ENCODE data around the gene PLXNA3. TPM values are rescaled to one million over a fixed set of nuclear protein-coding genes. Genes with fewer than 3 reads are reported as not detected.

The PLXNA3 gene
- total RNA-seq, 1 donor from 2014 or later = 135 TPM

- Mint-ChIP-seq H3K27me3 (no peaks in the 10 kb centered on the region), H3K4me1 (ENCODE audit: low read depth) (no peaks in the 10 kb centered on the region), H3K9me3 (ENCODE audit: low read depth) (no peaks in the 10 kb centered on the region), H3K36me3 (ENCODE audit: insufficient read depth) (peaks cover 7% of the 10 kb centered on the region), H3K4me3 (ENCODE audit: low read depth) (no peak overlapping the region), H3K27ac (no peak overlapping the region)
- TF ChIP-seq CTCF (IDR thresholded peaks at IDR 0.05; ENCODE audit: unreplicated experiment) = no peak
- no peak for DNase-seq (ENCODE audit: low spot score, unreplicated experiment)
Observed at GRCh38 chrX:154465601-154466000, 7.5 kb downstream of the PLXNA3 start.

DNA sequence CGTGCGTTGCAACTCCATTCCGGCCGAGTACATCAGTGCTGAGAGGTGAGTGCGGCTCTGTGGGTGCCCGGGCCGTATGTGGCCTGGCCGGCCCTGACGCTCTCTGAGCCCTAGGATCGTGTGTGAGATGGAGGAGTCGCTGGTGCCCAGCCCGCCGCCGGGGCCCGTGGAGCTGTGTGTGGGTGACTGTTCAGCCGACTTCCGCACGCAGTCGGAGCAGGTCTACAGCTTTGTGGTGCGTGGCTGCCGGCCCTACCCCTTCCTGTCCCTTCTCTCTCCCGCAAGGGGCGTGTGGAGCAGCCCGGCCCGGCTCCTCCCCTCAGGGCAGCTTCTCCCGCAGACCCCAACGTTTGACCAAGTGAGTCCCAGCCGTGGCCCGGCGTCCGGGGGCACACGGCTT, 8.0 kb downstream of the PLXNA3 start:
- no peak for DNase-seq (ENCODE audit: low spot score, unreplicated experiment)
- Mint-ChIP-seq H3K9me3 (ENCODE audit: low read depth) (no peaks in the 10 kb centered on the region), H3K27me3 (no peaks in the 10 kb centered on the region), H3K27ac (no peak overlapping the region), H3K36me3 (ENCODE audit: insufficient read depth) (peaks cover 6% of the 10 kb centered on the region), H3K4me1 (ENCODE audit: low read depth) (no peaks in the 10 kb centered on the region), H3K4me3 (ENCODE audit: low read depth) (no peak overlapping the region)
- no peak for TF ChIP-seq CTCF (IDR thresholded peaks at IDR 0.05; ENCODE audit: unreplicated experiment)

DNA sequence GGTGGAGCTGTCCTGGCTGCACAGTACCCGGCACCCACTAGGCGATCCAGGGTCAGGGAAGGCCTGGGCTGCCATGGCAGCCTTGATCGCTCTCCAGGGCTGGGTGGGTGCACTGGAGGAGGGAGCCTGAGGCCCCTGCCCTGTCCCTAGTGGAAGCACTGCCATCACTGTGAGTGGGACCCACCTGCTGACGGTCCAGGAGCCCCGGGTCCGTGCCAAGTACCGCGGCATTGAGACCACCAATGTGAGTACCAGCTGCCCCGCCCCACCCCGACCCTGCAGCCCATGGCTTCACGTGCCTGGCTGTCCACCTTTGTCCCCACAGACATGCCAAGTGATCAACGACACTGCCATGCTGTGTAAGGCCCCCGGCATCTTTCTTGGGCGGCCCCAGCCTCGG, 8.8 kb downstream of the PLXNA3 start:
- no peaks in the 10 kb centered on the region for H3K4me1 Mint-ChIP-seq (ENCODE audit: low read depth)

DNA sequence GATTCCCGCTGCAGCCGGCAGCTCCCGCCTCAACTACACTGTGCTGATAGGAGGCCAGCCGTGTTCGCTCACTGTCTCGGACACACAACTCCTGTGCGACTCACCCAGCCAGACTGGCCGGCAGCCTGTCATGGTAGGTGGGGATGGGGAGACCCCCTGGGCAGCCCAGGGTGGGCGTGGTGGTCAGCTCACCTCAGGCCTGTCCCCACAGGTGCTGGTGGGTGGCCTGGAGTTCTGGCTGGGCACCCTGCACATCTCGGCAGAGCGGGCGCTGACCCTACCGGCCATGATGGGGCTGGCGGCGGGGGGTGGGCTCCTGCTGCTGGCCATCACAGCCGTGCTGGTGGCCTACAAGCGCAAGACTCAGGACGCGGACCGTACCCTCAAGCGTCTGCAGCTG, 9.5 kb downstream of the PLXNA3 start:
- H3K27ac Mint-ChIP-seq = no peak overlapping the region
- H3K36me3 Mint-ChIP-seq (ENCODE audit: insufficient read depth) = peaks cover 4% of the 10 kb centered on the region
- no peak for DNase-seq (ENCODE audit: low spot score, unreplicated experiment)
- TF ChIP-seq CTCF (IDR thresholded peaks at IDR 0.05; ENCODE audit: unreplicated experiment) = no peak
- no peaks in the 10 kb centered on the region for H3K9me3 Mint-ChIP-seq (ENCODE audit: low read depth)
- no peaks in the 10 kb centered on the region for H3K27me3 Mint-ChIP-seq
- no peak overlapping the region for H3K4me3 Mint-ChIP-seq (ENCODE audit: low read depth)
- no peaks in the 10 kb centered on the region for H3K4me1 Mint-ChIP-seq (ENCODE audit: low read depth)

More for the DNA sequence above, 8.8 kb downstream of the PLXNA3 start:
- Mint-ChIP-seq H3K4me3 (ENCODE audit: low read depth) (no peak overlapping the region), H3K9me3 (ENCODE audit: low read depth) (no peaks in the 10 kb centered on the region), H3K27me3 (no peaks in the 10 kb centered on the region), H3K36me3 (ENCODE audit: insufficient read depth) (peaks cover 6% of the 10 kb centered on the region), H3K27ac (no peak overlapping the region)
- DNase-seq (ENCODE audit: low spot score, unreplicated experiment) = no peak
- no peak for TF ChIP-seq CTCF (IDR thresholded peaks at IDR 0.05; ENCODE audit: unreplicated experiment)

GRCh38 chrX:154468217-154468616, 10.1 kb downstream of the PLXNA3 start:
- Mint-ChIP-seq H3K27ac (no peak overlapping the region), H3K4me1 (ENCODE audit: low read depth) (no peaks in the 10 kb centered on the region), H3K27me3 (no peaks in the 10 kb centered on the region), H3K9me3 (ENCODE audit: low read depth) (no peaks in the 10 kb centered on the region), H3K4me3 (ENCODE audit: low read depth) (no peak overlapping the region), H3K36me3 (ENCODE audit: insufficient read depth) (peaks cover 4% of the 10 kb centered on the region)
- DNase-seq (ENCODE audit: low spot score, unreplicated experiment) = no peak
- TF ChIP-seq CTCF (IDR thresholded peaks at IDR 0.05; ENCODE audit: unreplicated experiment) = no peak
